GM19452 (cell line): ENCODE data around the gene DGKD.
A peak's percentile ranks its signal among the peaks of the same experiment; 100 is the strongest.

Source experiments
- ATAC-seq: cut with Tn5 transposase; IDR thresholded peaks from one replicate; pipeline ENCODE4 v1.9.1; 2021; ENCODE audit not compliant: unreplicated experiment

The DGKD gene

GRCh38 chr2:233487748-233488345 is 133.6 kb downstream of the DGKD start:
- ATAC-seq = no peak

- no peak for ATAC-seq
Measured at GRCh38 chr2:233489143-233489542, 134.8 kb downstream of the DGKD start.

GRCh38 chr2:233489666-233490065 is 135.4 kb downstream of the DGKD start:
- ATAC-seq = no peak

- no peak for ATAC-seq
Measured at GRCh38 chr2:233490831-233491230, 136.5 kb downstream of the DGKD start.

GRCh38 chr2:233491326-233491725 is 137.0 kb downstream of the DGKD start:
- ATAC-seq = no peak

DNA sequence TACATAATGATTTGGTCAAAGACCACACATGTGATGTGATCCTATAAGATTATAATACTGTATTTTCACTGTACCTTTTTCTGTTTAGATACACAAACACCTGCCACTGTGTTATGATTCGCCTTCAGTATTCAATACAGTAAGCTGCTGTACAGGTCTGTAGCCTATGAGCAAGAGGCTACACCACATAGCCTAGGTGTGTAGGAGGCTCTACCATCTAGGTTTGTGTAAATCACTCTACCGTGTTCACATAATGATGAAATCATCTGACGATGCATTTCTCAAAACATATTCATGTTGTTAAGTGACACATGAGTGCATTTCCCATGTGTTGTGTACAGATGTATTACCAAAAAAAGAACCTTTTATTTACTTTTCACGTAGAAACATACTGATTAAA is 137.8 kb downstream of the DGKD start:
- ATAC-seq = no peak

GRCh38 chr2:233492751-233493150 is 138.5 kb downstream of the DGKD start:
- ATAC-seq = no peak

DNA sequence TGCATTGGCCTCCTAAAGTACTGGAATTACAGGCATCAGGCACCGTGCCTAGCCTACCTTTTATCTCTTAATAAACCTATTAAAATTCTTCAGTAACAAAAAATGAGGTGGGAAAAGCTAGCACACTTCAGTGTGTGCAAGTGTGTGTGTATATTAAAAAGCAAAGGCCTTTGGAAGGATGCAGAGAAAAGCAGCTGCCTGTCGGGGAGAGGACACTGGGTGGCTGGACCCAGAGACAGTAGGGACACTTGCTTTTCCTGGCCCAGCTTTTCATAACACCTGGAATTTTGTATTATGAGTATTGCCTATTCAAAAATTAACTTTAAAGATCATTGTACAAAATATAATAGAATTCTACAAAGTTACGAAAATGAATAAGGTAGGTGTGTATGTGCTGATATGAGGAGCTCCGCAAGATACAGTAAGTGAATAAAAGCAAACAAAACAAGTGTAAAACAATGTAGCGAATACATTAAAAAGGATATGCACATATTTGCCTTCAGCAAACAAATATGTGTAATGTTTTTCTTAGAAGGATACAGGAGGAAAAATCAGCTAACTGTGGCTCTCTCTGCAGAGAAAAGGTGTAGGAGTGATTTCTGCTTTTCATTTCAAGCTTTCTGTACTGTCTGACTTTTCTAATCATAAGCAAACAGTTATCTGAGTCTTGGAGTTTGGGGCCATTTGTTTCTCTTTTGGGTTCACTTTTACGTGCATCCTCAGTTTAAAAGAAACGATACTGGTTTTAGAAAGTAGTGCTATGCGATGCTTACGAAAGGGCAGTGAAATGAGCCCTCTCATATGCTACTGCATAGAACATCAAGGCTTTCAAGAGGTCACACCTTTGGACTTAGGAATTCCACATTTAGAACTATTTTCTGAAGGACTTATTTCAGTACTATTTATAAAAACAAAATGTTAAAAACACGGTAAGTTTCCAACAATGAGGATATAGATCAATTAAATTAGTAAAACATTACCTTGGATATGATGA is 141.5 kb downstream of the DGKD start:
- ATAC-seq = no peak

- no peak for ATAC-seq
Measured at GRCh38 chr2:233497692-233498091, 143.4 kb downstream of the DGKD start.

DNA sequence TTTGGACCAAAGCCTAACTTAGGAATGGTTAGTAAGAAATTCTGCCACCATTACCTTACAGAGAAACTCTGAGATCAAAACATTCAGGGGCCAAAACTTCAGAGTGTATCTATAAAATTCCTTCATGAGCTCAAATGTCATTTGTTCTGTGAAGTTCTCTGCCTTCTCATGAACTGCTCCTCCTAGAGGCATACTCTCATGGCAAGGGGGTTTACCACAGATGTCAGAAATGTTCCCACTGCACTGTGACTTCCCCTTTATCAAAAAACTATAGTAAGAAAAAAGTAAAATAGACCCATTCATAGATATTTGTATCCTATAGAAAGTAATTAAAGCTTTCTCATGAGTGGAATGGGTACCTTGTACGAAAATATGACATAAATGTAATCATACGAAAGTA is 143.8 kb downstream of the DGKD start:
- ATAC-seq = no peak

DNA sequence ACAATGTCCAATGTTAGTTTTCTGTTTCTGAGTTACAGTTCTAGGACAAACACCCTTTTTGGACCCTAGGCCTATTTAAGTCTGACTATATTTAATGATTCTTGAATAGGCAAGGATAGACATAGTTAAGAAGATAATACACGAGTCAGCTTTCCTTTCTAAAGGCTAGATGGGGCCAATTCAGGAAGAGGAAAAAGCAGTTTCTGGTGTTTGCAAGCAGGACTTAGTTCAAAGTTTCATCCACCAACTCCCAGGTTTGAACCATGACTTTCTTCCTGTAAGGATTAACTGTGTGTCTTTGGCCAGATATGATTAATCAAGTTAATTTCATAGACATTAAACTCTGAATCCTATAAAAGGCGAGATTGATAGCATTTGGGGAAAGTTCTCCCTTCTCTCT is 145.6 kb downstream of the DGKD start:
- ATAC-seq = no peak

DNA sequence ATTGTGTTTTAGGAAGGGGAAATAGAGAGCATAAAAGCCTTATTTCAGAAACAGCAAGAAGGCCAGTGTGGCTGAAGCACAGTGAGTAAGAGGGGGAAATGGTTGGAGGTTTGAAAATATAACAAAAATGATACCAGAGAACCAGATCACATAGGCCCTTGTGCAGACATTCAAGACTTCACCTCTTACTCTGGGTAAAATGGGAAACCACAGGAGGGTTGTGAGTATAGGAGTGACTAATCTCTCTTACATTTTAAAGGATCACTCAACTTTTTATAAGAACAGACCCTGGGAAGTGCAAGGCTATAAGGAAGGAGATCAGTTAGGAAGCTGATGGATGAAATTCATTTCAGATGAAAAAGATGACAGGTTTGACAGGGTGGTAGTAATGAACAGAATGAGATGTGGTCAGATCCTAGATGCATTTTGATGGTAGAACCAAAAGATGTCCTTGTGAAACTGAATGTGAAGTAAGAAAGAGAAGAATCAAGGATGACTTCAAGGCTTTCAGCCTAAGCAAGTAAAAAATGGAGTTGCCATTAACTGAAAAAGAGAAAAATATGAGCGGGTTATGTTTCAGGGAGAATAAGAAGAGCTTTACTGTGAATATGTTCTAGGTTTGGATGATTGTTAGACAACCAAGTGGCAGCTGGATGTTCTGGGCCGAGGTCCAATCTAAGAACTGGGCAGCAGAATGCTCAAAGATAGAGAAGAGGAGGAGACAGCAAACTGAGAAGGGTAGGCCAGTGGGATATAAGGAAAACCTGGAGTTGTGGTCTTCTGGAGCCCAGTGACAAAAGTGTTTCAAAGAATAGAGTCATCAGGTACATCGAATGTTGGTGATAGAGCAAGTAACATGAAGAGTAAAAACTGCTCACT is 147.1 kb downstream of the DGKD start:
- ATAC-seq = no peak

GRCh38 chr2:233503481-233503880 is 149.2 kb downstream of the DGKD start:
- ATAC-seq = no peak

DNA sequence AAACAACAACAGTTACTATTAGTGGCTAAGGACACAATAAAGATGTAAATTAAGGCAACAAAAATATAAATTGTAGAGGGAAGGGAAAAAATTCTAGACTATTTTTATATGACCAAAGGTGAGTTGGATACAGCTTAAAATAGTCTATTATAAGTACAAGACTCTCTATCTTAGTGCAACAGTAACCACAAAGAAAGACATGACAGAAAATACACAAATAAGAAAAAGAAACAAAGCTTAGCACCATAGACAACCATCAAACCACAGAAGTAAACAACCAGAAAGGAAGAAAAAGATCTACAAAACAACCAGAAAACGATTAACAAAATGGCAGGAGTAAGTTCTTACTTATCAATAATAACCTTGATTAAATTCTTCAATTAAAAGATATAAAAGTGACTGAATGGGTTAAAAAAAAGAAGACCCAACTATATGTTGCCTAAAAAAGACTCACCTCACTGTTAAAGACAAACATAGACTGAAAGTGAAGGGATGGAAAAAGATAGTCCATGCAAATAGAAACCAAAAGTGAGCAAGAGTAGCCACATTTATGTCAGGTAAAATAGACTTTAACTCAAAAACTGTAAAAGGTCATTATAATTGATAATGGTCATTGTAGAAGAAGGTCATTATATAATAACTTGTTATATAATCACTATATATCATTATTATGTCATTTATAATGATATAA is 149.8 kb downstream of the DGKD start:
- ATAC-seq = no peak

- no peak for ATAC-seq
Measured at GRCh38 chr2:233513953-233514655, 159.8 kb downstream of the DGKD start.

DNA sequence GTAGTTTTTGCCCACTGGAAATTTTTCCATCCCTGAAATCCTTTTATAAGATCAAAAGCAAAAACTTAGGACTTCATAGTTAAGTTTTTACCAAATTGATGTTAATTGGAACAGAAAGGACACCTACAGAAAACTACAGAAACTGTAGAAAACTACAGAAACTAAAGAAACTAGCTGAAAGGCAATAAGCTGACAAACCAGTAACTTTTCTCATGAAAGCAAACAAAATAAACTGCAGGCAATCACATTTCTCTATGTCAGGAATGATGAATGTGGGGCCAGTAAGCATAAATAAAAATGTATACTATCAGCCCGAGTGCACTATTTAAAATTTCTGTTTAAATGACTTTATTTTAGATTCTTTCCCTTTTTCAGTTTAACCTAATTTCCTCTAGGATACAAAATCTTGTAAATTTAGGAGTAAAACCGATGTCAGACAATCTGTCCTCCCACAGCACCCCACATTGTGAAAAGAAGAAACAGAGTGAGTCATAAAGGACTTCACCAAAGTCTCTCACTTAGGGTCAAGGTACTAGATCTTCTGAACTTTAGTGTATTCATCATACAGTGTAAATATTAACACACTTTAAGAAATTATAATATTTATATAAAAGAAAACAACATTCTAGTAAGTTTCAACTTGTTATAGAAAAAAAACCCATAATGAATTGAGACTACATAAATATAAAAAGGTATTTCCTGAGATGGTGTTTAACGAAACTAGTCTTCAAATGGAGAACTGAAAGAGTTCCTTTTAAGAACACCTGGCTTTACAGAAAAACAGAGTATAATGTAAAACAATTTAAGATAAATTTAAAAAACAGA is 165.7 kb downstream of the DGKD start:
- ATAC-seq = peak; percentile 89
